ENCODE results near the gene PHF21B. TPM values are rescaled to one million over a fixed set of nuclear protein-coding genes. Genes with fewer than 3 reads are reported as not detected.

PHF21B gene
- total RNA-seq, 1 donor from 2014 or later, result 4.6 TPM

Other genes starting within 250 kb of the PHF21B start
- gene NUP50, start 153.9 kb upstream of the PHF21B start, total RNA-seq (ENCODE audit: unreplicated experiment), result 103 TPM
- 18.7 TPM for gene KIAA0930, start 230.9 kb upstream of the PHF21B start, total RNA-seq (ENCODE audit: unreplicated experiment)

Data from endothelial cell (in vitro differentiated cells).